ENCODE data around the gene DLL3.

GRCh38 chr19:39533791-39534190 is 35.0 kb downstream of the DLL3 start:
- TF ChIP-seq CTCF (IDR thresholded peaks at IDR 0.05; ENCODE audit: poor library complexity, severe bottlenecking) (no peak), RAD21 (conservative IDR thresholded peaks at IDR 0.05) (no peak), EP300 (conservative IDR thresholded peaks at IDR 0.05; ENCODE audit: poor library complexity, severe bottlenecking) (no peak), POLR2AphosphoS5 (IDR thresholded peaks at IDR 0.05) (no peak)
